Duodenal mucosa (tissue), 2 donors: Measurements from ENCODE around the gene UBD.

Experiments used
- H3K27ac ChIP-seq: one replicate; pipeline ENCODE4 v1.7.0; 2013; ENCODE audit warnings: low read depth, low read length
- H3K27me3 ChIP-seq, 2 donors: one replicate each; pipeline ENCODE4 v1.7.0; 2013; ENCODE audit warnings: low read length in 2 of 2, control low read depth in 1 of 2; ENCODE audit not compliant: insufficient read depth in 2 of 2, control insufficient read depth in 1 of 2
- H3K36me3 ChIP-seq, 2 donors: one replicate each; pipeline ENCODE4 v1.7.0; 2013; ENCODE audit warnings: low read length in 2 of 2, control low read depth in 1 of 2; ENCODE audit not compliant: insufficient read depth in 2 of 2, control insufficient read depth in 1 of 2
- H3K4me1 ChIP-seq, 2 donors: one replicate each; pipeline ENCODE4 v1.7.0; 2013; ENCODE audit warnings: low read length in 2 of 2, control low read depth in 1 of 2; ENCODE audit not compliant: insufficient read depth in 2 of 2, control insufficient read depth in 1 of 2
- H3K4me3 ChIP-seq, 2 donors: one replicate each; pipeline ENCODE4 v1.7.0; 2013; ENCODE audit warnings: low read length in 2 of 2, low read depth in 1 of 2
- H3K9ac ChIP-seq, 2 donors: one replicate each; pipeline ENCODE4 v1.7.0; 2013; ENCODE audit warnings: low read length in 2 of 2, low read depth in 1 of 2
- H3K9me3 ChIP-seq, 2 donors: one replicate each; pipeline ENCODE4 v1.7.0; 2013; ENCODE audit warnings: low read length in 2 of 2, control low read depth in 1 of 2; ENCODE audit not compliant: control insufficient read depth in 1 of 2

The UBD gene

GRCh38 chr6:29559524-29560287 is at the start of gene UBD:
TSS of gene UBD (minus strand) at chr6:29559732. CDS start at chr6:29559701, 31 bp downstream.
- Histone ChIP-seq H3K9ac (no peak within 1 kb of the TSS), H3K27me3 (peaks cover 14 to 21% of the 10 kb centered on the region in 2 donors), H3K9me3 (no peaks in the 10 kb centered on the region), H3K36me3 (no peaks in the 10 kb centered on the region), H3K27ac (no peak within 1 kb of the TSS), H3K4me1 (no peaks in the 10 kb centered on the region), H3K4me3 (no peak within 1 kb of the TSS)

- Histone ChIP-seq H3K27me3 (no peaks in the 10 kb centered on the region), H3K36me3 (peaks cover 0 to 10% of the 10 kb centered on the region in 2 donors), H3K9me3 (no peaks in the 10 kb centered on the region), H3K27ac (no peak overlapping the region), H3K4me1 (no peaks in the 10 kb centered on the region), H3K4me3 (no peak overlapping the region), H3K9ac (no peak overlapping the region)
Observed at GRCh38 chr6:29608131-29608530, 48.6 kb upstream of the UBD start.

DNA sequence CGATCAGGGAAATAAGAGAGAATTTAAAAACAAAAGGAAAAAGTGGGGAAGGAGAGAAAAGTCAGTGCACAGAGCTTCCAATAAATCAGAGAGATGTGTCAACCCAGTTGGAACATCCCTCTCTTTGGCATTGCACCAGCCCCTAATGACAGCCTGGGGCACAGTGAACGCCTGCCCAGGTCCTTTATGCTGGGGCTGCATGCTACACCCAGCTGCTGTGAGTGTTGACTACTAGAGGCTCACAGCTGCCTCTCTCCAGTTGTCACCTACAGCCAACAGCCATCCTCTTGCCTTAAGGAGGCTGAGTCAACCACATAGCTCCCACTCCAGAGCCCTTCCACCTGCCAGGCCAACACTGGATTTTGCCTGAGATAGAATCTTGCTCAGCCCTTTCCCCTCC is 44.4 kb upstream of the UBD start:
- Histone ChIP-seq H3K9me3 (no peaks in the 10 kb centered on the region), H3K27ac (no peak overlapping the region), H3K27me3 (no peaks in the 10 kb centered on the region), H3K4me1 (no peaks in the 10 kb centered on the region), H3K36me3 (peaks cover 0 to 10% of the 10 kb centered on the region in 2 donors), H3K4me3 (no peak overlapping the region), H3K9ac (no peak overlapping the region)

DNA sequence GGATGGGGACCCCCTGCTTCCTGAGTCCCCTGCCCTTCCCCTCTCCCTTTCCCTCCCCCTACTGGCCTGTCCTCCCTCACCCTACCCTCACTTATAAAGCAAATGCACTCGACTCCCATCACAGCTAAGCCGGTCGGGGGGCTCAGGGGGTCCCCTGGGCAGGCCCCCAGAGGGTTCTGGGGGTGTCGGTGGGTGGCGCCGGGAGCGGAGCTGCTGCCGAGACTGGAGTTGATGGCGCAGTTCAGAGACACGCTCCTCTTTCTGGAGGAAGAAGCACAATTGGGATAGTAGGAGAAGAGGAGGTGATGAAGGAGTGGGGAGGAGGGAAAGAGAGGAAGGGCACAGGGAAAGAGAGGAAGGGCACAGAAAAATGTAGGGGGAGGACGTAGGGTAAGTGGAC is 43.9 kb upstream of the UBD start:
- no peak overlapping the region for H3K4me3 ChIP-seq
- H3K4me1 ChIP-seq, result no peaks in the 10 kb centered on the region
- peaks cover 0 to 8% of the 10 kb centered on the region in 2 donors for H3K36me3 ChIP-seq
- H3K9me3 ChIP-seq, result no peaks in the 10 kb centered on the region
- no peaks in the 10 kb centered on the region for H3K27me3 ChIP-seq
- no peak overlapping the region for H3K27ac ChIP-seq
- H3K9ac ChIP-seq, result no peak overlapping the region

- Histone ChIP-seq H3K9ac (no peak overlapping the region), H3K36me3 (peaks cover 0 to 6% of the 10 kb centered on the region in 2 donors)
Observed at GRCh38 chr6:29602564-29603361, 43.2 kb upstream of the UBD start.

GRCh38 chr6:29598172-29598747 is 38.7 kb upstream of the UBD start:
- H3K9me3 ChIP-seq, result no peaks in the 10 kb centered on the region
- no peak overlapping the region for H3K27ac ChIP-seq
- no peaks in the 10 kb centered on the region for H3K36me3 ChIP-seq
- no peaks in the 10 kb centered on the region for H3K4me1 ChIP-seq
- no peak overlapping the region for H3K9ac ChIP-seq
- peaks cover 0 to 3% of the 10 kb centered on the region in 2 donors for H3K27me3 ChIP-seq
- H3K4me3 ChIP-seq, result no peak overlapping the region

More at GRCh38 chr6:29602564-29603361, 43.2 kb upstream of the UBD start:
- H3K4me3 ChIP-seq, result no peak overlapping the region
- H3K27ac ChIP-seq, result no peak overlapping the region
- no peaks in the 10 kb centered on the region for H3K27me3 ChIP-seq
- no peaks in the 10 kb centered on the region for H3K9me3 ChIP-seq
- no peaks in the 10 kb centered on the region for H3K4me1 ChIP-seq

GRCh38 chr6:29597184-29597583 is 37.7 kb upstream of the UBD start:
- Histone ChIP-seq H3K9me3 (no peaks in the 10 kb centered on the region), H3K4me1 (no peaks in the 10 kb centered on the region), H3K27me3 (peaks cover 0 to 3% of the 10 kb centered on the region in 2 donors), H3K4me3 (no peak overlapping the region), H3K36me3 (no peaks in the 10 kb centered on the region), H3K27ac (no peak overlapping the region), H3K9ac (no peak overlapping the region)

- Histone ChIP-seq H3K9ac (no peak overlapping the region), H3K4me3 (no peak overlapping the region), H3K36me3 (no peaks in the 10 kb centered on the region), H3K27me3 (peaks cover 0 to 10% of the 10 kb centered on the region in 2 donors), H3K4me1 (no peaks in the 10 kb centered on the region), H3K27ac (no peak overlapping the region), H3K9me3 (no peaks in the 10 kb centered on the region)
Observed at GRCh38 chr6:29596381-29596900, 36.9 kb upstream of the UBD start.

DNA sequence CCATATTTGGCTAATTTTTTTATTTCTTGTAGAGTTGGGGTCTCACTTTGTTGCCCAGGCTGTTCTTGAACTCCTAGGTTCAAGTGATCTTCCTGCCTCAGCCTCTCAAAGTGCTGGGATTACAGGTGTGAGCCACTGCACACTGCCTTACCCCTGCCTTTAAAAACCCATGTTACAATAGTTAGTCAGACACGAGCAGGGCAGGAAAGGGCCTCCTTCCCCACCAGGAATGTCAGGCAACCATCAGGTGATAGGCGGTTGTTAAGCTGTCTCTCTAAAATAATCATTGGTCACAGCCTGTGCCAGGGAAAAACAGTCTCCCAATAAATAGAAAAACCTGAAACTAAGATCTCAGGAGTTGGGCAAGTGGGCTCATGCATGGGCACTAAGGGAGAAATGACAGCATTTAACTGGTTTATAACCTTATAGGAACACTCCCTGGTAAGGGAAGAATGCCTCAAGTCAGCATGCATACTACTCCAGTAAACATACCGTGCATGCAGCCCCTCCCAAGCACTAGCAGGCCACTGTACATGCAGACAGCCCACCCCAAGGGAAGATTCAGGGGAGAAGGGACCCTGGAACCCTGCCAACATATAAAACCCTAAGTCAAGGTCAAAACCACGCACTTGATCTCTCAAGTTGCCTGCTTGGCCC is 33.8 kb upstream of the UBD start:
- Histone ChIP-seq H3K4me3 (no peak overlapping the region), H3K9ac (no peak overlapping the region), H3K27ac (no peak overlapping the region), H3K4me1 (no peaks in the 10 kb centered on the region), H3K36me3 (no peaks in the 10 kb centered on the region), H3K27me3 (peaks cover 0 to 11% of the 10 kb centered on the region in 2 donors), H3K9me3 (no peaks in the 10 kb centered on the region)
